Tibial nerve (tissue), 4 donors: ENCODE results near the gene BAIAP2.

Source experiments
- EP300 ChIP-seq, 2 donors: sonication (generic); formaldehyde crosslinking; IDR thresholded peaks; one replicate each; pipeline ENCODE4 v1.6.1; 2017; ENCODE audit warnings: antibody characterized with exemption in 2 of 2, mild to moderate bottlenecking in 1 of 2
- POLR2A ChIP-seq, 2 donors: fragments of 450-650 bp; IDR thresholded peaks; one replicate each; pipeline ENCODE4 v1.6.1; 2017; ENCODE audit warnings: antibody characterized with exemption in 2 of 2, mild to moderate bottlenecking in 2 of 2, moderate library complexity in 2 of 2
- TF ChIP-seq, protein P1 (sequence below), 5 experiments: fragments of 200-600 bp in 3 of 5; fragments of 450-650 bp in 2 of 5; sonication (generic) in 3 of 5; IDR thresholded peaks; one replicate each; pipeline ENCODE4 v1.5.1; 2016 to 2019; ENCODE audit warnings: antibody characterized with exemption in 5 of 5, mild to moderate bottlenecking in 3 of 5, moderate library complexity in 2 of 5

DNA sequence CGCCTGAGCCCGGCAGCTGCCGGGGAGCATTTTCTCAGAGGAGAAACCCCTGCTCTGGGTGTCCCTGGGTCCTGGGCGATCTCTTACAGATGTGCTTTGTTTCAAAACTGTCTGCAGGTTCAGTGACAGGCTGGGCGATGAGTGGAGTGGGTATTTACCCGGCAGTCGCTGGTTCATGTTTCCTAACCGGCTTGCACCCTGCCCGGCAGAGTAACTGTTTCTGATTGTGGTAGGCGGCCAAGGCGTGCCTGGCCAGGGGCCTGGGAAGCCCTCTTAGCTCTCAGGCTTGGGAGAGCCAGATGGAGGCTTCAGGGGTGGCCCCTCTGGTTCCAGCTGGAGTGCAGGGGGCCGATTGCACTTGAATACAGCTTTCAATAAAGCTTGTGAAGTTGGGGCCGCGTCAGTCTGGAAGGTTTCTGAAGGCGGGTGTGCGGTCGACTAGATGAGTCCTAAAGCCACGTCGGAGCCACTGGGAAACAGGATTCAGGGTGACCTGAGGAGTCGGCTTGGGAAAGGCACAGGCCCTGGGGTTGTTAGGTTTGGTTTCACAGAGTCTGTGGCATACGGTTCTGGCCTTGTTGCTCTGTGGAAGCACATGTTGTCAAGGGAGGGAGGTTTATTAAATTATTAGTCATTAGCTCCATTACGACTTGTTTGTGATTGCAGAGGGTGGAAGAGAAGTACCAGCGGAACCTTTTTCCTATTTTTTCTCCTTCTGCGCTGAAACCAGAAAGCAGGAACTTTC lies 1.4 kb downstream of the BAIAP2 start:
- TF ChIP-seq, protein P1, sequence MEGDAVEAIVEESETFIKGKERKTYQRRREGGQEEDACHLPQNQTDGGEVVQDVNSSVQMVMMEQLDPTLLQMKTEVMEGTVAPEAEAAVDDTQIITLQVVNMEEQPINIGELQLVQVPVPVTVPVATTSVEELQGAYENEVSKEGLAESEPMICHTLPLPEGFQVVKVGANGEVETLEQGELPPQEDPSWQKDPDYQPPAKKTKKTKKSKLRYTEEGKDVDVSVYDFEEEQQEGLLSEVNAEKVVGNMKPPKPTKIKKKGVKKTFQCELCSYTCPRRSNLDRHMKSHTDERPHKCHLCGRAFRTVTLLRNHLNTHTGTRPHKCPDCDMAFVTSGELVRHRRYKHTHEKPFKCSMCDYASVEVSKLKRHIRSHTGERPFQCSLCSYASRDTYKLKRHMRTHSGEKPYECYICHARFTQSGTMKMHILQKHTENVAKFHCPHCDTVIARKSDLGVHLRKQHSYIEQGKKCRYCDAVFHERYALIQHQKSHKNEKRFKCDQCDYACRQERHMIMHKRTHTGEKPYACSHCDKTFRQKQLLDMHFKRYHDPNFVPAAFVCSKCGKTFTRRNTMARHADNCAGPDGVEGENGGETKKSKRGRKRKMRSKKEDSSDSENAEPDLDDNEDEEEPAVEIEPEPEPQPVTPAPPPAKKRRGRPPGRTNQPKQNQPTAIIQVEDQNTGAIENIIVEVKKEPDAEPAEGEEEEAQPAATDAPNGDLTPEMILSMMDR (IDR thresholded peaks at IDR 0.05) = no peak
- TF ChIP-seq POLR2A (IDR thresholded peaks at IDR 0.05) = no peak
- peak in 1 of 2 donors; percentile 24 for TF ChIP-seq EP300 (IDR thresholded peaks at IDR 0.05)
